Measurements from ENCODE around the gene SCLT1. TPM values are rescaled to one million over a fixed set of nuclear protein-coding genes. Genes with fewer than 3 reads are reported as not detected.

The SCLT1 gene
- total and polyA plus RNA-seq, 12 donors = 0.97 to 16.6 (median 7.9) TPM

GRCh38 chr4:128986908-128987307, 106.4 kb downstream of the SCLT1 start:
- TF ChIP-seq CTCF (IDR thresholded peaks at IDR 0.05) (no peak), POLR2A (IDR thresholded peaks at IDR 0.05) (no peak)
- no peak overlapping the region for H3K27ac ChIP-seq
- H3K27me3 ChIP-seq = no peaks in the 10 kb centered on the region
- no peak overlapping the region for H3K4me3 ChIP-seq
- 98 to 100% (median 99%) methylated on average over 4 of the region's 4 CpGs for WGBS, 4 donors
- DNase-seq = no peak
- no peaks in the 10 kb centered on the region for H3K9me3 ChIP-seq (replicated peaks in 1 of 3)
- H3K36me3 ChIP-seq (replicated peaks in 1 of 2) = no peaks in the 10 kb centered on the region
- no peaks in the 10 kb centered on the region for H3K4me1 ChIP-seq (replicated peaks in 1 of 2)
- intact Hi-C loops (cut with DNase I) = no loop called here

- H3K36me3 ChIP-seq (replicated peaks in 1 of 2) = no peaks in the 10 kb centered on the region
- TF ChIP-seq POLR2A (IDR thresholded peaks at IDR 0.05) (no peak), CTCF (IDR thresholded peaks at IDR 0.05) (no peak)
- no peak overlapping the region for H3K4me3 ChIP-seq
- no peaks in the 10 kb centered on the region for H3K4me1 ChIP-seq (replicated peaks in 1 of 2)
- DNase-seq = no peak
- no peaks in the 10 kb centered on the region for H3K9me3 ChIP-seq (replicated peaks in 1 of 3)
- WGBS, 4 donors = 88 to 99% (median 97%) methylated on average over 2 of the region's 2 CpGs
- H3K27me3 ChIP-seq = no peaks in the 10 kb centered on the region
- intact Hi-C loops (cut with DNase I) = no loop called here
- no peak overlapping the region for H3K27ac ChIP-seq
Measured at GRCh38 chr4:128986019-128986418, 107.3 kb downstream of the SCLT1 start.

DNA sequence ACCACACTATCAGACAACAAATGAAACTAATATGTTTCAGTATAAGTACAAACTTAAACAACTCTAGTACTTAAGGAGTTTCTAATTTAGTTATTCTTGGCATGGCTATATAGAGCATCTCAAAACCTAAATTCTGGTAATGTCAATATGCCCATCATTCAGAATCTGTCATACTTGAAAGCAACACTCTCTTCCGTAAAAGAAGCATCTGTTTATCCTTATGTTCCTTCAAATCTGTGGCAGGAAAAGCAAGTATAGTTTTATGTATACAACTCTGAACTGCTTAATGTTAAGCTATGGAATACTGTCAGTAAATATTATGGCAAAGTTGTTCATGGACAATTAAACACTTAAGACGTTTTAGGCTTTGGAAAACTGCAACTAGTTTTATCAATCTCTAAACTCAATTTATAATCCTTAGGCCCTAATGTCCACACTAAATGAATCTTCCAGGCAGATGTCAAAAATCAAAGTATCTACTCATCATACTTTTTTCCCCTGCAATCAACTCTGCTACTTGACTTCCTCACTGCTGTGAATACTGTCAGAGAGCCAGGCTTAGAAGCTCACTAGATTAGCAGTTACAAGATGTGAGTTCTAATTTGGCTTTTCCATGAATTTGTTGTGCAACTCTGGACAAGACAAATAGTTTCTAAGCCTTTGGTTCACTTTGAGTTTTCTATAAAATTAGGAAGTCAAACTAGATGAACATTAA, 109.4 kb downstream of the SCLT1 start:
- no peaks in the 10 kb centered on the region for H3K9me3 ChIP-seq (replicated peaks in 1 of 3)
- H3K27me3 ChIP-seq = no peaks in the 10 kb centered on the region
- peaks cover 0 to 7% of the 10 kb centered on the region in 2 donors for H3K4me1 ChIP-seq (replicated peaks in 1 of 2)
- no peak for TF ChIP-seq POLR2A (IDR thresholded peaks at IDR 0.05)
- no peak for TF ChIP-seq CTCF (IDR thresholded peaks at IDR 0.05)
- no peak for DNase-seq
- no peaks in the 10 kb centered on the region for H3K36me3 ChIP-seq (replicated peaks in 1 of 2)
- no peak overlapping the region for H3K4me3 ChIP-seq
- WGBS, 4 donors = 89 to 90% (median 90%) methylated on average over 2 of the region's 2 CpGs
- H3K27ac ChIP-seq = no peak overlapping the region
- intact Hi-C loops (cut with DNase I) = no loop called here

GRCh38 chr4:128981377-128981776, 112.0 kb downstream of the SCLT1 start:
- H3K27ac ChIP-seq = no peak overlapping the region
- no peak for DNase-seq
- H3K4me3 ChIP-seq = no peak overlapping the region
- H3K9me3 ChIP-seq (replicated peaks in 1 of 3) = no peaks in the 10 kb centered on the region
- H3K27me3 ChIP-seq = no peaks in the 10 kb centered on the region
- no peaks in the 10 kb centered on the region for H3K36me3 ChIP-seq (replicated peaks in 1 of 2)
- intact Hi-C loops (cut with DNase I) = no loop called here
- WGBS, 4 donors = 90 to 97% (median 95%) methylated on average over 6 of the region's 6 CpGs
- no peak for TF ChIP-seq POLR2A (IDR thresholded peaks at IDR 0.05)
- no peak for TF ChIP-seq CTCF (IDR thresholded peaks at IDR 0.05)
- peaks cover 0 to 7% of the 10 kb centered on the region in 2 donors for H3K4me1 ChIP-seq (replicated peaks in 1 of 2)
